ENCODE measurements around the gene EPC1. TPM values are rescaled to one million over a fixed set of nuclear protein-coding genes. Genes with fewer than 3 reads are reported as not detected.

Gene EPC1
- polyA plus RNA-seq, 3 donors: 58.4 to 65.9 (median 63.9) TPM

- no peak for DNase-seq
Measured at GRCh38 chr10:32340596-32341180, 6.3 kb downstream of the EPC1 start.

- no peak for DNase-seq
Measured at GRCh38 chr10:32338262-32338661, 8.7 kb downstream of the EPC1 start.

- no peak for DNase-seq
Measured at GRCh38 chr10:32337350-32337749, 9.6 kb downstream of the EPC1 start.

GRCh38 chr10:32333849-32334248, 13.1 kb downstream of the EPC1 start:
- no peak for DNase-seq

GRCh38 chr10:32332299-32332750, 14.6 kb downstream of the EPC1 start:
- DNase-seq: no peak

GRCh38 chr10:32331606-32332005, 15.4 kb downstream of the EPC1 start:
- no peak for DNase-seq

- DNase-seq: no peak
Measured at GRCh38 chr10:32330214-32330613, 16.7 kb downstream of the EPC1 start.

GRCh38 chr10:32329061-32329460, 17.9 kb downstream of the EPC1 start:
- DNase-seq: no peak

GRCh38 chr10:32328499-32328898, 18.5 kb downstream of the EPC1 start:
- no peak for DNase-seq

GRCh38 chr10:32327364-32327691, 19.6 kb downstream of the EPC1 start:
- DNase-seq: no peak

GRCh38 chr10:32326680-32327363, 20.1 kb downstream of the EPC1 start:
- no peak for DNase-seq

GRCh38 chr10:32326119-32326518, 20.8 kb downstream of the EPC1 start:
- DNase-seq: no peak

GRCh38 chr10:32323051-32323450, 23.9 kb downstream of the EPC1 start:
- no peak for DNase-seq

- no peak for DNase-seq
Measured at GRCh38 chr10:32321016-32321631, 25.8 kb downstream of the EPC1 start.

- no peak for DNase-seq
Measured at GRCh38 chr10:32318476-32318896, 28.5 kb downstream of the EPC1 start.

- no peak for DNase-seq
Measured at GRCh38 chr10:32317795-32318357, 29.1 kb downstream of the EPC1 start.

GRCh38 chr10:32315424-32315823, 31.5 kb downstream of the EPC1 start:
- DNase-seq: no peak

- no peak for DNase-seq
Measured at GRCh38 chr10:32314588-32314987, 32.4 kb downstream of the EPC1 start.

- DNase-seq: no peak
Measured at GRCh38 chr10:32308027-32308603, 38.8 kb downstream of the EPC1 start.

- no peak for DNase-seq
Measured at GRCh38 chr10:32307609-32308008, 39.3 kb downstream of the EPC1 start.

GRCh38 chr10:32299354-32299980, 47.5 kb downstream of the EPC1 start:
- no peak for DNase-seq

- no peak for DNase-seq
Measured at GRCh38 chr10:32298075-32298812, 48.7 kb downstream of the EPC1 start.
